ENCODE results near the gene GAB2. TPM values are rescaled to one million over a fixed set of nuclear protein-coding genes. Genes with fewer than 3 reads are reported as not detected.

The GAB2 gene
- total RNA-seq, 1 experiment from 2014 or later, result 3.3 TPM

DNA sequence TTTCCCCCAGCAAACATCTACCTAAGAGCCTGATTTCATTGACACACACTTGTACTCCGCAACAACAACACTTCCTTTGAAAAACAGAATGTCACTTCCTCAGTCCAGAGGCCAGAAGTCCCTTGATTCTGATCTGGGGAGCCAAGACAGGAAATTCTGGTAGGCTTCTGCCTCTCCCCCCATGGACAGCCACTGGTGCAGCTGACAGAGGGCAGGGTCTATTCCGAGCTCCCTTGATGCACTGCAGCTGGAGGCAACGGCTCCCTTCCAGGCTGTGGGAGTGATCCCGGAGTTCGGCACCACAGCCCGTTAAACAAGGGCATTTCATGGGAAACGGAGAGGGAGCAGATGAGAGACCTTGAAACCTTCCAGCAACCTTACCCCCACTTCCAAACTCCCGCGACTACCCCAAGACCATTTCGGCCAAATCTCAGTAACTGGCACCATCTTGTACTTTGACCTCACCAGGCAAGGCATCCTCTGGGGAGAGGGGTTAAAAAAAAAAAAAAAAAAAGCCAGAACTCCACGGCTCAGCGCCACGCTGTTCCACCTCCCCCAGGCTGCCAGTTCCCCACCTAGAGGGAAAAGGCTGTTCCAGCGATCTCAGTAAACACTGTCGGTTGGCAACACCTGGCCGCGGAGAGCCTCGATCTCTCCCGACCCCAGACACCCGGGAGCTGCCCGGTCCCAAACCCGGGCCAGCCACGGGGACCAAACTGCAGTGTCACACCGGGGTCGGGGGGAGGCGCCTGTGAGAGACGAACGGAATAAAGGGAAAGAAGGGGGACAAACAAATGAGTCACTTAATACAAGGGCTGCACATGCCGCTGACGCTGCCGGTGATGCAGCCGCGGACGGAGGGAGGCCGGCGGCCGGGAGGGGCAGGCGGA lies 1.1 kb downstream of the GAB2 start:
- Histone ChIP-seq H3K23me2 (ENCODE audit: insufficient read length, low read depth, low read length, poor library complexity, severe bottlenecking) (peaks cover 15% of the 10 kb centered on the region), H2BK120ac (ENCODE audit: low read depth, low read length, poor library complexity, severe bottlenecking) (no peak overlapping the region), H4K20me1 (ENCODE audit: control insufficient read depth, insufficient read depth, insufficient read length) (peaks cover 2% of the 10 kb centered on the region), H2BK20ac (ENCODE audit: low read depth, low read length, poor library complexity, severe bottlenecking) (no peak overlapping the region), H3K9me3 (ENCODE audit: control insufficient read depth, low read depth, low read length) (no peaks in the 10 kb centered on the region), H3K27ac (ENCODE audit: insufficient read length, low read depth, low read length) (no peak overlapping the region), H2BK5ac (ENCODE audit: insufficient read length, low read length) (no peak overlapping the region), H3K9ac (ENCODE audit: extremely low read depth, insufficient read length, low read length) (peak overlapping the region; percentile 59), H4K5ac (ENCODE audit: insufficient read length, low read depth, low read length) (no peak overlapping the region), H2AK5ac (ENCODE audit: insufficient read length, low read length) (no peak overlapping the region), H4K8ac (replicated peaks; ENCODE audit: insufficient read length, low read depth, low read length) (no peak overlapping the region), H3K4me2 (ENCODE audit: insufficient read depth, insufficient read length, low read length) (peak overlapping the region; percentile 92), H3K56ac (ENCODE audit: insufficient read length, low read depth, low read length) (no peak overlapping the region), H3K27me3 (ENCODE audit: insufficient read depth, low read length) (peaks cover 5% of the 10 kb centered on the region), H3K4ac (ENCODE audit: low read depth, low read length) (no peak overlapping the region), H3K23ac (ENCODE audit: insufficient read length, low read depth, low read length) (no peak overlapping the region), H3K79me1 (ENCODE audit: insufficient read depth, low read depth, low read length, poor library complexity, severe bottlenecking) (no peaks in the 10 kb centered on the region), H2BK15ac (ENCODE audit: low read depth, low read length) (no peak overlapping the region), H3T11ph (ENCODE audit: low read length) (no peak overlapping the region), H3K18ac (ENCODE audit: insufficient read length, low read depth, low read length) (peak overlapping the region; percentile 61), H3K14ac (ENCODE audit: insufficient read depth, low read length) (peak overlapping the region; percentile 84), H4K91ac (ENCODE audit: insufficient read length, low read depth, low read length) (no peak overlapping the region), H2AFZ (ENCODE audit: low read length) (no peak overlapping the region), H2BK12ac (ENCODE audit: insufficient read length, low read depth, low read length) (no peak overlapping the region), H3K4me1 (ENCODE audit: insufficient read depth, low read length) (peaks cover 2% of the 10 kb centered on the region; the same call in 1 of the 2 replicates), H3K79me2 (ENCODE audit: insufficient read depth, low read length) (no peaks in the 10 kb centered on the region)
- H3K36me3 Mint-ChIP-seq (ENCODE audit: insufficient read depth in 1 of 3, low read depth in 3 of 3), result no peaks in the 10 kb centered on the region
- no CpG with 5 or more reads among the region's 38 CpGs for WGBS (ENCODE audit: extremely low coverage, insufficient read length, low lambda C conversion rate)
- TF ChIP-seq, protein P1, sequence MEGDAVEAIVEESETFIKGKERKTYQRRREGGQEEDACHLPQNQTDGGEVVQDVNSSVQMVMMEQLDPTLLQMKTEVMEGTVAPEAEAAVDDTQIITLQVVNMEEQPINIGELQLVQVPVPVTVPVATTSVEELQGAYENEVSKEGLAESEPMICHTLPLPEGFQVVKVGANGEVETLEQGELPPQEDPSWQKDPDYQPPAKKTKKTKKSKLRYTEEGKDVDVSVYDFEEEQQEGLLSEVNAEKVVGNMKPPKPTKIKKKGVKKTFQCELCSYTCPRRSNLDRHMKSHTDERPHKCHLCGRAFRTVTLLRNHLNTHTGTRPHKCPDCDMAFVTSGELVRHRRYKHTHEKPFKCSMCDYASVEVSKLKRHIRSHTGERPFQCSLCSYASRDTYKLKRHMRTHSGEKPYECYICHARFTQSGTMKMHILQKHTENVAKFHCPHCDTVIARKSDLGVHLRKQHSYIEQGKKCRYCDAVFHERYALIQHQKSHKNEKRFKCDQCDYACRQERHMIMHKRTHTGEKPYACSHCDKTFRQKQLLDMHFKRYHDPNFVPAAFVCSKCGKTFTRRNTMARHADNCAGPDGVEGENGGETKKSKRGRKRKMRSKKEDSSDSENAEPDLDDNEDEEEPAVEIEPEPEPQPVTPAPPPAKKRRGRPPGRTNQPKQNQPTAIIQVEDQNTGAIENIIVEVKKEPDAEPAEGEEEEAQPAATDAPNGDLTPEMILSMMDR (conservative IDR thresholded peaks at IDR 0.05), result peak; percentile 61
- no peaks in the 10 kb centered on the region for H3K9me3 Mint-ChIP-seq
- H3K4me1 Mint-ChIP-seq, result peaks cover 34 to 35% of the 10 kb centered on the region in 2 experiments
- H3K4me3 Mint-ChIP-seq, result peak overlapping the region; percentile 76 to 91
- H3K27ac Mint-ChIP-seq, result peak overlapping the region; percentile 13 to 68 (median 35); a peak in 5 of 7 replicates
- peaks cover 33% of the 10 kb centered on the region for H3K27me3 Mint-ChIP-seq (ENCODE audit: low read depth)
- DNase-seq, result peak; percentile 80

Measured in H9 (cell line).